HG03066 (cell line): ENCODE measurements around the gene TTLL10.
"Not testable (repeated sequence)": the region's sequence is repeated elsewhere in the genome, so short reads cannot be mapped to it uniquely, and the experiment has no call there.

Experiments used
- ATAC-seq: cut with Tn5 transposase; IDR thresholded peaks from one replicate; pipeline ENCODE4 v1.9.1; 2021; ENCODE audit warnings: low read depth; ENCODE audit not compliant: unreplicated experiment

TTLL10 gene

GRCh38 chr1:1169429-1170214 lies 4.1 kb upstream of the TTLL10 start:
- no peak for ATAC-seq

- no peak for ATAC-seq
These were observed 3.2 kb upstream of the TTLL10 start for GRCh38 chr1:1170215-1171091.

- ATAC-seq: no peak
These were observed 2.5 kb upstream of the TTLL10 start for GRCh38 chr1:1171161-1171545.

GRCh38 chr1:1171546-1172340 lies 1.9 kb upstream of the TTLL10 start:
- no peak for ATAC-seq

- no peak for ATAC-seq
These were observed 453 bp upstream of the TTLL10 start for GRCh38 chr1:1173061-1173792.

- ATAC-seq: no peak
These were observed 1.8 kb downstream of the TTLL10 start for GRCh38 chr1:1175221-1176062.

- not testable (repeated sequence) for ATAC-seq
These were observed 2.5 kb downstream of the TTLL10 start for GRCh38 chr1:1176063-1176761.

GRCh38 chr1:1176931-1177330 lies 3.3 kb downstream of the TTLL10 start:
- ATAC-seq: no peak

GRCh38 chr1:1177452-1178206 lies 3.9 kb downstream of the TTLL10 start:
- no peak for ATAC-seq

GRCh38 chr1:1178794-1179331 lies 5.2 kb downstream of the TTLL10 start:
- no peak for ATAC-seq

- no peak for ATAC-seq
These were observed 5.8 kb downstream of the TTLL10 start for GRCh38 chr1:1179346-1179982.

GRCh38 chr1:1179983-1180861 lies 6.5 kb downstream of the TTLL10 start:
- no peak for ATAC-seq

- no peak for ATAC-seq
These were observed 7.7 kb downstream of the TTLL10 start for GRCh38 chr1:1181129-1181937.

- no peak for ATAC-seq
These were observed 8.3 kb downstream of the TTLL10 start for GRCh38 chr1:1181938-1182410.

- ATAC-seq: no peak
These were observed 9.0 kb downstream of the TTLL10 start for GRCh38 chr1:1182491-1183220.
